H9 (cell line): ENCODE data around the gene COL23A1. TPM values are rescaled to one million over a fixed set of nuclear protein-coding genes. Genes with fewer than 3 reads are reported as not detected.

Source experiments
- DNase-seq: peaks from one replicate; pipeline ENCODE4 v3.0.0-alpha.2; 2017
- H2AFZ ChIP-seq: one replicate; pipeline ENCODE4 v1.6.1; 2013; ENCODE audit warnings: mild to moderate bottlenecking, low read length, control low read depth, moderate library complexity
- H2AK5ac ChIP-seq: 2 replicates; pipeline ENCODE4 v1.6.1; 2013; ENCODE audit warnings: low read length, control low read depth, mixed read lengths; ENCODE audit not compliant: insufficient read length
- H2BK120ac ChIP-seq: one replicate; pipeline ENCODE4 v1.6.1; 2013; ENCODE audit warnings: low read depth, mild to moderate bottlenecking, low read length, control low read depth, inconsistent platforms; ENCODE audit not compliant: poor library complexity, severe bottlenecking
- H2BK12ac ChIP-seq: 2 replicates; pipeline ENCODE4 v1.6.1; 2013; ENCODE audit warnings: low read length, control low read depth, mixed read lengths, low read depth; ENCODE audit not compliant: insufficient read length
- H2BK15ac ChIP-seq: 2 replicates; pipeline ENCODE4 v1.6.1; 2013; ENCODE audit warnings: low read depth, low read length, control low read depth
- H2BK20ac ChIP-seq: one replicate; pipeline ENCODE4 v1.6.1; 2013; ENCODE audit warnings: low read depth, mild to moderate bottlenecking, low read length, control low read depth, inconsistent platforms; ENCODE audit not compliant: poor library complexity, severe bottlenecking
- H2BK5ac ChIP-seq: 2 replicates; pipeline ENCODE4 v1.6.1; 2013; ENCODE audit warnings: low read length, control low read depth, mixed read lengths; ENCODE audit not compliant: insufficient read length
- H3K14ac ChIP-seq: 2 replicates; pipeline ENCODE4 v1.6.1; 2013; ENCODE audit warnings: low read length, control low read depth; ENCODE audit not compliant: insufficient read depth
- H3K18ac ChIP-seq: 2 replicates; pipeline ENCODE4 v1.6.1; 2013; ENCODE audit warnings: low read depth, mild to moderate bottlenecking, mixed read lengths, low read length, control low read depth; ENCODE audit not compliant: insufficient read length
- H3K23ac ChIP-seq: 2 replicates; pipeline ENCODE4 v1.6.1; 2013; ENCODE audit warnings: low read length, control low read depth, mixed read lengths, low read depth; ENCODE audit not compliant: insufficient read length
- H3K23me2 ChIP-seq: 2 replicates; pipeline ENCODE4 v1.6.1; 2013; ENCODE audit warnings: low read depth, mild to moderate bottlenecking, mixed read lengths, low read length, control low read depth; ENCODE audit not compliant: insufficient read length, poor library complexity, severe bottlenecking
- H3K27ac ChIP-seq: 2 replicates; pipeline ENCODE4 v1.5.1; 2013; ENCODE audit warnings: low read length, control low read depth, mixed read lengths, low read depth; ENCODE audit not compliant: insufficient read length
- H3K27me3 ChIP-seq: 2 replicates; pipeline ENCODE4 v1.6.1; 2013; ENCODE audit warnings: low read length, control low read depth, inconsistent platforms; ENCODE audit not compliant: insufficient read depth
- H3K4ac ChIP-seq: 2 replicates; pipeline ENCODE4 v1.6.1; 2013; ENCODE audit warnings: low read depth, mild to moderate bottlenecking, control low read depth, inconsistent platforms, low read length, moderate library complexity
- H3K4me1 ChIP-seq: 2 replicates; pipeline ENCODE4 v1.6.1; 2013; ENCODE audit warnings: low read length, control low read depth, inconsistent platforms; ENCODE audit not compliant: insufficient read depth
- H3K4me2 ChIP-seq: 2 replicates; pipeline ENCODE4 v1.6.1; 2013; ENCODE audit warnings: low read length, control low read depth, mixed read lengths; ENCODE audit not compliant: insufficient read length, insufficient read depth
- H3K56ac ChIP-seq: 2 replicates; pipeline ENCODE4 v1.6.1; 2013; ENCODE audit warnings: low read depth, mild to moderate bottlenecking, mixed read lengths, low read length, control low read depth; ENCODE audit not compliant: insufficient read length
- H3K79me1 ChIP-seq: 2 replicates; pipeline ENCODE4 v1.6.1; 2013; ENCODE audit warnings: low read depth, mild to moderate bottlenecking, moderate library complexity, low read length, control low read depth, inconsistent platforms; ENCODE audit not compliant: insufficient read depth, poor library complexity, severe bottlenecking
- H3K79me2 ChIP-seq: 2 replicates; pipeline ENCODE4 v1.6.1; 2013; ENCODE audit warnings: low read length, control low read depth, inconsistent platforms; ENCODE audit not compliant: insufficient read depth
- H3K9ac ChIP-seq: 2 replicates; pipeline ENCODE4 v1.6.1; 2013; ENCODE audit warnings: low read length, control low read depth, mixed read lengths; ENCODE audit not compliant: insufficient read length; ENCODE audit errors: extremely low read depth
- H3K9me3 ChIP-seq: one replicate; pipeline ENCODE4 v1.6.1; 2013; ENCODE audit warnings: low read depth, low read length, inconsistent platforms; ENCODE audit not compliant: control insufficient read depth
- H3T11ph ChIP-seq: one replicate; pipeline ENCODE4 v1.6.1; 2013; ENCODE audit warnings: mild to moderate bottlenecking, low read length, control low read depth, inconsistent platforms
- H4K20me1 ChIP-seq: one replicate; pipeline ENCODE4 v1.6.1; 2013; ENCODE audit not compliant: control insufficient read depth, insufficient read length, insufficient read depth
- H4K5ac ChIP-seq: 2 replicates; pipeline ENCODE4 v1.6.1; 2013; ENCODE audit warnings: low read depth, mild to moderate bottlenecking, mixed read lengths, low read length, control low read depth; ENCODE audit not compliant: insufficient read length
- H4K8ac ChIP-seq: replicated peaks from 2 replicates; pipeline ENCODE4 v1.6.1; 2013; ENCODE audit warnings: low read length, control low read depth, mixed read lengths, low read depth; ENCODE audit not compliant: insufficient read length
- H4K91ac ChIP-seq: 2 replicates; pipeline ENCODE4 v1.6.1; 2013; ENCODE audit warnings: low read depth, mild to moderate bottlenecking, moderate library complexity, mixed read lengths, low read length, control low read depth; ENCODE audit not compliant: insufficient read length
- H3K27ac Mint-ChIP-seq, 3 experiments: 2 replicates in 2 of 3; 3 replicates in 1 of 3; pipeline ENCODE4 v1.8.0; 2020 to 2021; ENCODE audit warnings: mixed read lengths in 3 of 3, mild to moderate bottlenecking in 1 of 3, moderate library complexity in 1 of 3
- H3K27me3 Mint-ChIP-seq: 2 replicates; pipeline ENCODE4 v1.8.0; 2021; ENCODE audit warnings: low read depth, mild to moderate bottlenecking, moderate library complexity, mixed read lengths
- H3K36me3 Mint-ChIP-seq, 3 experiments: 2 replicates in 2 of 3; 3 replicates in 1 of 3; pipeline ENCODE4 v1.8.0; 2020 to 2021; ENCODE audit warnings: low read depth in 3 of 3, mixed read lengths in 3 of 3; ENCODE audit not compliant: insufficient read depth in 1 of 3
- H3K4me1 Mint-ChIP-seq, 2 experiments: 2 replicates each; pipeline ENCODE4 v1.8.0; 2020; ENCODE audit warnings: mixed read lengths in 2 of 2
- H3K4me3 Mint-ChIP-seq, 2 experiments: 2 replicates in 1 of 2; 3 replicates in 1 of 2; pipeline ENCODE4 v1.8.0; 2020 to 2021; ENCODE audit warnings: mild to moderate bottlenecking in 2 of 2, mixed read lengths in 2 of 2, moderate library complexity in 1 of 2
- H3K9me3 Mint-ChIP-seq, 2 experiments: 2 replicates in 1 of 2; 3 replicates in 1 of 2; pipeline ENCODE4 v1.8.0; 2020; ENCODE audit warnings: mild to moderate bottlenecking in 2 of 2, mixed read lengths in 2 of 2, moderate library complexity in 1 of 2
- WGBS: extraction: QIAGEN DNeasy Blood & Tissue Kit; methylation state at CpG from one replicate; pipeline ENCODE4 v1.1.7; 2013; ENCODE audit warnings: missing lambda C conversion rate, low lambda C conversion rate, mixed read lengths; ENCODE audit not compliant: insufficient read length; ENCODE audit errors: extremely low coverage; 5-methylcytosine and 5-hydroxymethylcytosine counted together
- total RNA-seq: library from RNA; stranded (reverse); gene quantifications from 2 replicates; pipeline ENCODE4 v1.2.1, GENCODE V29; 2021
- TF ChIP-seq, protein P1 (sequence below): fragments of 200-600 bp; sonication (generic); conservative IDR thresholded peaks from 3 replicates; pipeline ENCODE4 v1.8.0; 2021; ENCODE audit warnings: antibody characterized with exemption, mild to moderate bottlenecking

COL23A1 gene
- total RNA-seq, 1 experiment from 2014 or later = 2.6 TPM

DNA sequence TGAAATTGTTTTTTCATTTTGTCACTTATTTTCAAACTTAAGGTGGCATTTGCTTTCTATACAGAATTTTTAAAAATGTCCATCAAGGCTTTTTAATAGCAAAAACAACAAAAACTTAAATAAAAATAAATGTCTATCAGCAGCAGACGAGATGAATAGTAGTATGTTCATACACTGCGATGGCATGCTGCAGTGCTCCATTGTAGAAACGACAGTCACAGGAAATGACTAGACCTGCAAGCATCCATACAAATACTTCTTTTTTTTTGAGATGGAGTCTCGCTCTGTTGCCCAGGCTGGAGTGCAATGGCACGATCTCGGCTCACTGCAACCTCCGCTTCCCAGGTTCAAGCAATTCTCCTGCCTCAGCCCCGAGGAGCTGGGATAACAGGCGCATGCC, 41.4 kb downstream of the COL23A1 start:
- no peak overlapping the region for H2BK20ac ChIP-seq
- DNase-seq = no peak
- no peak overlapping the region for H4K5ac ChIP-seq
- H2BK15ac ChIP-seq = no peak overlapping the region
- no peak overlapping the region for H3K14ac ChIP-seq
- Mint-ChIP-seq H3K4me3 (no peak overlapping the region), H3K36me3 (peaks cover 0 to 1% (median 0%) of the 10 kb centered on the region in 3 experiments; a peak in 1 of 7 replicates), H3K27me3 (peaks cover 4% of the 10 kb centered on the region), H3K4me1 (peaks cover 30 to 32% of the 10 kb centered on the region in 2 experiments), H3K27ac (no peak overlapping the region), H3K9me3 (no peaks in the 10 kb centered on the region)
- H4K8ac ChIP-seq = no peak overlapping the region
- no peak overlapping the region for H3K4me2 ChIP-seq
- no peaks in the 10 kb centered on the region for H3K27me3 ChIP-seq
- no peak overlapping the region for H2BK120ac ChIP-seq
- peaks cover 3% of the 10 kb centered on the region; the same call in 1 of the 2 replicates for H3K79me2 ChIP-seq
- H2AFZ ChIP-seq = no peak overlapping the region
- no peak overlapping the region for H2AK5ac ChIP-seq
- no peaks in the 10 kb centered on the region for H3K23me2 ChIP-seq
- no peak overlapping the region for H4K91ac ChIP-seq
- H3K4ac ChIP-seq = no peak overlapping the region
- no peaks in the 10 kb centered on the region for H3K9me3 ChIP-seq
- H3K4me1 ChIP-seq = no peaks in the 10 kb centered on the region; the same call in 1 of the 2 replicates
- H3K23ac ChIP-seq = no peak overlapping the region
- WGBS = no CpG with 5 or more reads among the region's 9 CpGs
- H3T11ph ChIP-seq = no peak overlapping the region
- no peak overlapping the region for H2BK12ac ChIP-seq
- H3K79me1 ChIP-seq = no peaks in the 10 kb centered on the region
- no peak overlapping the region for H2BK5ac ChIP-seq
- H3K18ac ChIP-seq = no peak overlapping the region
- H3K56ac ChIP-seq = no peak overlapping the region
- no peak overlapping the region for H3K9ac ChIP-seq
- no peak overlapping the region for H3K27ac ChIP-seq
- H4K20me1 ChIP-seq = no peaks in the 10 kb centered on the region
- TF ChIP-seq, protein P1, sequence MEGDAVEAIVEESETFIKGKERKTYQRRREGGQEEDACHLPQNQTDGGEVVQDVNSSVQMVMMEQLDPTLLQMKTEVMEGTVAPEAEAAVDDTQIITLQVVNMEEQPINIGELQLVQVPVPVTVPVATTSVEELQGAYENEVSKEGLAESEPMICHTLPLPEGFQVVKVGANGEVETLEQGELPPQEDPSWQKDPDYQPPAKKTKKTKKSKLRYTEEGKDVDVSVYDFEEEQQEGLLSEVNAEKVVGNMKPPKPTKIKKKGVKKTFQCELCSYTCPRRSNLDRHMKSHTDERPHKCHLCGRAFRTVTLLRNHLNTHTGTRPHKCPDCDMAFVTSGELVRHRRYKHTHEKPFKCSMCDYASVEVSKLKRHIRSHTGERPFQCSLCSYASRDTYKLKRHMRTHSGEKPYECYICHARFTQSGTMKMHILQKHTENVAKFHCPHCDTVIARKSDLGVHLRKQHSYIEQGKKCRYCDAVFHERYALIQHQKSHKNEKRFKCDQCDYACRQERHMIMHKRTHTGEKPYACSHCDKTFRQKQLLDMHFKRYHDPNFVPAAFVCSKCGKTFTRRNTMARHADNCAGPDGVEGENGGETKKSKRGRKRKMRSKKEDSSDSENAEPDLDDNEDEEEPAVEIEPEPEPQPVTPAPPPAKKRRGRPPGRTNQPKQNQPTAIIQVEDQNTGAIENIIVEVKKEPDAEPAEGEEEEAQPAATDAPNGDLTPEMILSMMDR = no peak
